GM10847 (cell line): ENCODE results near the gene PPFIA4.

Experiments
- POLR2A ChIP-seq: IDR thresholded peaks from 2 replicates; pipeline ENCODE4 v1.6.1; 2011; ENCODE audit not compliant: insufficient read length; ENCODE audit errors: extremely low read depth

PPFIA4 gene

DNA sequence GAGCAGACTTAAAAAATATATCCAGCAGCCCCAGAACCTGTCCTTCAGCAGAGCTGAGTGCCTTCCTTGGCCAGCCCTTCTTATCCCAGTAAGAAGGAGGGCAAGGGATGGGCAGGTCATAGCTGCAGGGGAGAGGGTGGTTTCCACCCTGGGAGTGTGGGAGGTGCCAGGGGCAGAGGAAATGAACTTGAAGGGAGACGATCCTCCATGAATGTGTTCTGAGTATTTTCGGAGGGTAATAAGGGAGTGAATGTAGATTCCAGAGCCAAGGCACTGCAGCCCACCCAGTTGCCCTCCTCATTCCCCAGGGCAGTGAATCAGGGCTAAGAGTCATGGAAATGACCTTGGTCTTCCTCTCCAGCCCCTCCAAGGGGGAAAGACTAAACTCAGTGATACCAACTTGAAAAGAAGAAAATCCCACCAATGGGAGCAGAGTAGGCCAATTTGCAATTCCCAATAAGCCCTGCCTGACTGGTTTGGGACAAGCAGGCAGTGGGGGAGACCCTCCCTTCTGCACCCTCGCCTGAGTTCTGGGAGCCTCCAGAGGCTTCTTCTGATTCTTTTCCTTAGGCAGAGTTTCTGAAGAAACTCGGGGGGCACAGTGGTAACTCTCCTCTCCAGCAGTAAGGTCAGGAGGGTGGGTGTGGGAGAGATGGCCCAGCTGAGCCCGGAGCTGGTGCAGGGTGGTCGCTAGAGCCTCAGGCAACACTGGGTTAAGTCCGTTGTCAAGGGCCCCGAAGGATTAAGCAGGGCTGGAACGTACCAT, 55.4 kb downstream of the PPFIA4 start:
- TF ChIP-seq POLR2A = no peak

DNA sequence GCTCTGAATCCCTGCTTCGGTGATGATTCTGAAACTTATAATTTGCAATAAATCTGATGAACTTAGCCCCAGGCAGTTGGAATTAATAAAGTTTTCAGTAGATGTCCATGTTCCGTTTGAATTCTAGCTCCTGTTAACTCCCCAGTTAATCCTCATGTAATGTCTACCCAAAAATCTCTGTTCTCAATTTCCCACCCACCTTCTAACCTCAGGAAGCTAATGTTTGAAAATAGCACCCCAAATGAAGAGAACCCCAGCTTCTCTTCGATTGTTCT, 55.9 kb downstream of the PPFIA4 start:
- TF ChIP-seq POLR2A = no peak

- no peak for TF ChIP-seq POLR2A
Observed at GRCh38 chr1:203082571-203083462, 56.5 kb downstream of the PPFIA4 start.

GRCh38 chr1:203083463-203083921, 57.2 kb downstream of the PPFIA4 start:
- TF ChIP-seq POLR2A = no peak

DNA sequence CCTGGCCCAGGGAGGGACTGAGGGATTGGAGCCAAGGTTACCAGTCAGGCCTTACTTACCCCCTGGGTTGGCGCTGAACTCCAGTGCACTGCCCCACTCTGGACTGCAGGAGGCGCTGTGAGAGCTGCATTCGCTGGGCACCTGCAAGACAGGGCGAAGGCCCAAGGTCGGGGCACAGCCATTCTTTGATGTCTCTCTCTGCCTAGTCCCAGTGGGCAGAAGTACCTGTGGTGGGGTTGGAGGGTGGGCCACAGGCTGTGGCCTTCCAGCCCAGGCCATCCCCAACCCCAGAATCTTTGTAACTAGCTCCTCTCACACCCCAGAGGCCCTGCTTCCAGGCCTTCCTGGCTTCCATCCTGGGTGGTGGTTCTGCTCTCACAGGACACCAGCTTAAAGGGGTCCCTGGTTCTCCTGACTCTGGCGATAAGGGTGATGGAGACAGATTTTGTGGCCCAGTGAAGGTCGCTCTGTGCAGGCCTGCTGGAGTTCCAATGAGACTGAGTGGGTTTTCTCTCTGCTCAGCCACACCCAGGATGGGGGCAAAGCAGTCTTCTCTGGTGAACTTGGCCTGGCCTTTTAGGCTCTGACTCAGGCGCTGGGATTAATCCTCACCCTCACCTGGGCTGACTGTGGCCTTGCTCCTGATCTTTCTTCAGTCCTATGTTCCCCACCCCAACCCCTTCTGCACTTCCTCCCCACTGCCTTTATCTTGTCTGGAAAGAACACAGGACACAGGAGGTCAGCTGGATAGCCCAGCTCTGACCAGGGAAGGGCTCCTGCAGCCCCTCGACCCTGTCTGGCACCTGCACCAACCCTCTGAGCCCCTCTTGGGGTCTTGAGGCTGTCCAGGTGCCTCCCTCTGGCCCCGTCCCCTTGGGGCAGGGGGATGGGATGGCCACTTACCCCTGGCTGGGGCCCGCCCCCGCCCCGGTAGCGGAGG, 58.6 kb downstream of the PPFIA4 start:
- TF ChIP-seq POLR2A = no peak

- no peak for TF ChIP-seq POLR2A
Observed at GRCh38 chr1:203085528-203086406, 59.5 kb downstream of the PPFIA4 start, which contains the start of gene MYOG. Gene MYOG (minus strand): TSS chr1:203086012. CDS start chr1:203085961, 51 bp downstream.

DNA sequence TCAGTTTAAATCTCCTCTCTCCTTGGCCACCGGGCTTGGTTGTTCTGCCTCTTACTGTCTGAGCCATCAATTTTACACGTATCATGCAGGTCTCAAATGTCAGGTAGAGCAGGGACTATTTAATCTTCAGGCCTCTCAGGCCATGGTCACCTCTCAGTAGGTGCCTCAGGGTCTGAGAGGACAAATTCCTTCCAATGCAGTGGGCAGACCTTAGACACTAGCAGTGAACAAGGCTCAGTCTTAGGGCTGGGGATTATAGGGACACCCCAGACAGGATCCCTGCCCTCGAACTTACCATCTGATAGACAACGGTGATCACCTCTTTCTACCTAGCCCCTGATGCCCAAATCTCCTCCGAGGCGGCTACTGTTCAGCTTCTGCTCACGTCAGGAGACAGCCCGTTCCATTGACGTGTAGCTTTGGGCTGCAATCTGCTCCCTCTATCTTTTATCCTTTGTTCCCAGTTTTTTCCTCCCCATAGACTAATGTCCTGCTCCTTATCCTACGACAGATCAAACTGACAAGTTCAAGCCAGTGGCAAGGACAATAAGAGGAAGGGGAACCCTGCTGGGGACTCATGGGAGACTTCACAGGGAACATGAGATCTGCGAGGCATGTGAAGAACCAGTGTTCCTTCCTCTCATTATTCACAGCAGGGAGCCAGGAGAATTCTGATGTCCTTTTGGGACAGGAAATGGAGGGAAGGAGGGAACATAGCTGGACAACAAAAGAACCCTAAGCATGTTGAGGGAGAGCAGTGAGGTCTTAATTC, 60.9 kb downstream of the PPFIA4 start:
- TF ChIP-seq POLR2A = no peak

GRCh38 chr1:203088441-203088840, 62.1 kb downstream of the PPFIA4 start:
- no peak for TF ChIP-seq POLR2A

DNA sequence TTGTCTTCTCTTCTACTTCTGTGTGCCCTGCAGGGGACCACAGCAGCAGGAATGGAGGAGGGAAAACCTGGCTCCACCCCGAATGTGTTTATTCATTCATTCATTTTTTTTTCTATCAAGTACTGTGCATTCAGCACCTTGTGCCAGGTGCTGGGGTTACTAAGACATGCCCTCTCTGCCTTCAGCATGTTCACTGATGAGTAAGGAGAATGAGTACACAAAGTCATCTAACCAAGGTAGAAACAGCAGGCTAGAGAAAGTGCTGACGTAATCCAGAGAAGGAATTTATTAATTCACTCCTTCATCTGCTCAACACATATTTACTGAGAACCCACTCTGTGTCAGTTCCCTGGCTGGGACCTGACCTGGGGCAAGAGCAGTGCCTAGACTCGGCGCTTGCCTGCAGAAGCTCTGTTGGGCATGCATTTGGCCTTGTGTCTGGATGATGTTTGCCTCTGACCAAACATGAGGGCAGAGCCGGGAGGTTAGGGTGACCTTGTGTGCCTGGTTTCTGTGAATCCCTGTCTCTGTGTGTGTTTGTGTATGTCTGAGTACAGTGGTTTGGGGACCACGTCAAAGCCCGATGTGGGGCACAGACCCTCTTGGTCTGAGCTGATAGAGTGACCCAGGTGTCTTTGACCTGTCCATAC, 62.8 kb downstream of the PPFIA4 start:
- TF ChIP-seq POLR2A = no peak

GRCh38 chr1:203089651-203090045, 63.4 kb downstream of the PPFIA4 start:
- TF ChIP-seq POLR2A = no peak

GRCh38 chr1:203090421-203091198, 64.3 kb downstream of the PPFIA4 start:
- TF ChIP-seq POLR2A = no peak

- TF ChIP-seq POLR2A = no peak
Observed at GRCh38 chr1:203091199-203091477, 64.8 kb downstream of the PPFIA4 start.
